ENCODE data around the gene PFKP. TPM values are rescaled to one million over a fixed set of nuclear protein-coding genes. Genes with fewer than 3 reads are reported as not detected.

Gene PFKP
- total RNA-seq, 1 donor from 2014 or later, result 361 TPM

GRCh38 chr10:3106928-3107425 is 39.6 kb downstream of the PFKP start:
- no peak overlapping the region for H2AFZ ChIP-seq (ENCODE audit: low read depth, low read length)
- TF ChIP-seq CTCF (IDR thresholded peaks at IDR 0.05; ENCODE audit: insufficient read depth, low read depth, low read length), result no peak
- TF ChIP-seq EZH2 (IDR thresholded peaks at IDR 0.05; ENCODE audit: insufficient read depth, low read length), result no peak
- H3K9ac ChIP-seq (ENCODE audit: low read length), result peak overlapping the region; percentile 89
- no peaks in the 10 kb centered on the region for H3K9me3 ChIP-seq (ENCODE audit: insufficient read depth, low read depth, low read length)
- H3K9me3 Mint-ChIP-seq (ENCODE audit: unreplicated experiment), result no peaks in the 10 kb centered on the region
- H3K27ac Mint-ChIP-seq (ENCODE audit: unreplicated experiment), result peak overlapping the region; percentile 81
- FAIRE-seq, result peak; percentile 69
- peaks cover 43% of the 10 kb centered on the region for H3K36me3 Mint-ChIP-seq (ENCODE audit: low read depth, unreplicated experiment)
- H3K4me3 ChIP-seq (ENCODE audit: insufficient read depth, low read depth, low read length), result peak overlapping the region; percentile 32
- peaks cover 14% of the 10 kb centered on the region for H3K4me1 ChIP-seq (ENCODE audit: insufficient read depth, low read length)
- peak overlapping the region; percentile 75 for H3K4me2 ChIP-seq (ENCODE audit: low read length)
- H3K27ac ChIP-seq (ENCODE audit: low read depth, low read length), result peak overlapping the region; percentile 96
- H3K36me3 ChIP-seq (ENCODE audit: insufficient read depth, low read length), result peaks cover 49% of the 10 kb centered on the region
- no peaks in the 10 kb centered on the region for H3K27me3 Mint-ChIP-seq (ENCODE audit: low read depth, unreplicated experiment)
- peak; percentile 82 for DNase-seq (ENCODE audit: low read depth)
- H3K4me3 Mint-ChIP-seq (ENCODE audit: unreplicated experiment), result peak overlapping the region; percentile 11
- peaks cover 3% of the 10 kb centered on the region for H3K4me1 Mint-ChIP-seq (ENCODE audit: low read depth, unreplicated experiment)
- peaks cover 45% of the 10 kb centered on the region for H3K79me2 ChIP-seq (ENCODE audit: insufficient read depth, low read length)
- peaks cover 16% of the 10 kb centered on the region for H4K20me1 ChIP-seq (ENCODE audit: insufficient read depth, low read length)
- H3K27me3 ChIP-seq (ENCODE audit: insufficient read depth, low read length), result no peaks in the 10 kb centered on the region

DNA sequence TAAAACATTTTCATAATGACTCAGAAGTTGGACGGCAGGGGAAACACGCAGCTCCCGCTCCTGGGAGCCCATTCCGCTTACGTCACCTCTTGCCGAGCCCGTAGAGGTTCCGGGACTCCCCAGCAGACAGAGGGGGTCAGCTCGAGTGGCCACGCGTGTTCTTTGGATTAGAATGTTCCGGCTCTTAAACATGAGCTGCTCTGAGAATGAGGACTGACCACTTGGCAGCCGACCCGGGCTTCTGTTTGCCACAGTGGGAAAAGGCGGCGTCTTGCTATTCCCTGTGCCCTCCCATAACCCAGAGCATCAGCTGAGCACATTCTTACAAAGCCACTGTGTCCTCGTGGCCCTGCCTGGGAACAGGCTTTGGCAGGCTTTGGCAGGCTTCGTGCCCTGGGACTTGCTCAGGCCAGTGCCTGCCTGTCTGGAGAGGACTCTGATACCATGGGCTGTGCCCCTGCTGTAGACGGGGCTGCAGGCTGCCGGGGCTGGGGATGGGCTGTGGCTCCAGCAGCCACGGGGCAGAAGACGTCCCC is 40.1 kb downstream of the PFKP start:
- Histone ChIP-seq H3K9me3 (ENCODE audit: insufficient read depth, low read depth, low read length) (no peaks in the 10 kb centered on the region), H3K27ac (ENCODE audit: low read depth, low read length) (peak overlapping the region; percentile 96), H4K20me1 (ENCODE audit: insufficient read depth, low read length) (peaks cover 17% of the 10 kb centered on the region), H2AFZ (ENCODE audit: low read depth, low read length) (peak overlapping the region; percentile 7), H3K27me3 (ENCODE audit: insufficient read depth, low read length) (no peaks in the 10 kb centered on the region), H3K4me3 (ENCODE audit: insufficient read depth, low read depth, low read length) (no peak overlapping the region), H3K36me3 (ENCODE audit: insufficient read depth, low read length) (peaks cover 54% of the 10 kb centered on the region), H3K4me2 (ENCODE audit: low read length) (peak overlapping the region; percentile 75), H3K79me2 (ENCODE audit: insufficient read depth, low read length) (peaks cover 45% of the 10 kb centered on the region), H3K9ac (ENCODE audit: low read length) (peak overlapping the region; percentile 89), H3K4me1 (ENCODE audit: insufficient read depth, low read length) (peaks cover 17% of the 10 kb centered on the region)
- H3K9me3 Mint-ChIP-seq (ENCODE audit: unreplicated experiment), result no peaks in the 10 kb centered on the region
- TF ChIP-seq CTCF (IDR thresholded peaks at IDR 0.05; ENCODE audit: insufficient read depth, low read depth, low read length) (no peak), EZH2 (IDR thresholded peaks at IDR 0.05; ENCODE audit: insufficient read depth, low read length) (no peak)
- peaks cover 3% of the 10 kb centered on the region for H3K4me1 Mint-ChIP-seq (ENCODE audit: low read depth, unreplicated experiment)
- peak overlapping the region; percentile 81 for H3K27ac Mint-ChIP-seq (ENCODE audit: unreplicated experiment)
- FAIRE-seq (no peak), DNase-seq (ENCODE audit: low read depth) (peak; percentile 98)
- H3K36me3 Mint-ChIP-seq (ENCODE audit: low read depth, unreplicated experiment), result peaks cover 45% of the 10 kb centered on the region
- no peak overlapping the region for H3K4me3 Mint-ChIP-seq (ENCODE audit: unreplicated experiment)
- H3K27me3 Mint-ChIP-seq (ENCODE audit: low read depth, unreplicated experiment), result no peaks in the 10 kb centered on the region

DNA sequence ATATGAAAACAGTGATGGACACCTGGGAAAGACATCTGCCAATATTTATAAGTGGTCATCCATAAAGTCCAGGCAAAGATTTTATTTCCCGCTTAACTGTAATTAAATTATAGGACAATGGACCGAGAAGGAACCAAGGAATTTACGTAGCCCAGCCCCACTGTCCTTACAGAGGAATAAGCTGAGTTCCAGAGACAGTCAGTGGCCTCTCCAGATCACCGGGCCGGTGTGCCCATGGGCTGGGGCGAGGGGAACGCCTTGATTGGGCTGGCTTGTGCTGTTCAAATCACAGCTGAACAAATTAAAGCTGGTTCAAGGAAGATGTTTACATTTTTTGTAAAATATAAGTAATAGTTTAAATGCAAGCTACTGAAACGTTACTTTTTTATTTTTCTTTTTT is 40.7 kb downstream of the PFKP start:
- peaks cover 42% of the 10 kb centered on the region for H3K79me2 ChIP-seq (ENCODE audit: insufficient read depth, low read length)
- H3K27me3 ChIP-seq (ENCODE audit: insufficient read depth, low read length), result no peaks in the 10 kb centered on the region
- no peak overlapping the region for H2AFZ ChIP-seq (ENCODE audit: low read depth, low read length)
- H3K27ac ChIP-seq (ENCODE audit: low read depth, low read length), result peak overlapping the region; percentile 96
- peaks cover 17% of the 10 kb centered on the region for H4K20me1 ChIP-seq (ENCODE audit: insufficient read depth, low read length)
- H3K9me3 ChIP-seq (ENCODE audit: insufficient read depth, low read depth, low read length), result no peaks in the 10 kb centered on the region
- H3K27ac Mint-ChIP-seq (ENCODE audit: unreplicated experiment), result peak overlapping the region; percentile 47
- no peak overlapping the region for H3K4me3 Mint-ChIP-seq (ENCODE audit: unreplicated experiment)
- TF ChIP-seq EZH2 (IDR thresholded peaks at IDR 0.05; ENCODE audit: insufficient read depth, low read length) (no peak), CTCF (IDR thresholded peaks at IDR 0.05; ENCODE audit: insufficient read depth, low read depth, low read length) (no peak)
- H3K4me2 ChIP-seq (ENCODE audit: low read length), result peak overlapping the region; percentile 75
- H3K36me3 Mint-ChIP-seq (ENCODE audit: low read depth, unreplicated experiment), result peaks cover 45% of the 10 kb centered on the region
- H3K36me3 ChIP-seq (ENCODE audit: insufficient read depth, low read length), result peaks cover 57% of the 10 kb centered on the region
- H3K9ac ChIP-seq (ENCODE audit: low read length), result peak overlapping the region; percentile 89
- FAIRE-seq (no peak), DNase-seq (ENCODE audit: low read depth) (no peak)
- peaks cover 17% of the 10 kb centered on the region for H3K4me1 ChIP-seq (ENCODE audit: insufficient read depth, low read length)
- H3K4me3 ChIP-seq (ENCODE audit: insufficient read depth, low read depth, low read length), result no peak overlapping the region
- H3K4me1 Mint-ChIP-seq (ENCODE audit: low read depth, unreplicated experiment), result peaks cover 3% of the 10 kb centered on the region
- H3K9me3 Mint-ChIP-seq (ENCODE audit: unreplicated experiment), result no peaks in the 10 kb centered on the region
- no peaks in the 10 kb centered on the region for H3K27me3 Mint-ChIP-seq (ENCODE audit: low read depth, unreplicated experiment)

Measured in astrocyte (in vitro differentiated cells and primary cell).